HL-60/S4 (cell line): ENCODE results near the gene PDCL3.

ENCODE experiments used
- in situ Hi-C: fragments of 300-500 bp; cut with MboI; formaldehyde crosslinking; loops from 2 replicates; pipeline ENCODE4 v1.14.3; 2022; ENCODE audit warnings: low sequenced_read_pairs

The PDCL3 gene

GRCh38 chr2:100562613-100563406 is at the start of gene PDCL3:
PDCL3 (plus strand) TSS chr2:100562993; CDS start chr2:100563068, 75 bp downstream.
- in situ Hi-C loops: no loop called here

DNA sequence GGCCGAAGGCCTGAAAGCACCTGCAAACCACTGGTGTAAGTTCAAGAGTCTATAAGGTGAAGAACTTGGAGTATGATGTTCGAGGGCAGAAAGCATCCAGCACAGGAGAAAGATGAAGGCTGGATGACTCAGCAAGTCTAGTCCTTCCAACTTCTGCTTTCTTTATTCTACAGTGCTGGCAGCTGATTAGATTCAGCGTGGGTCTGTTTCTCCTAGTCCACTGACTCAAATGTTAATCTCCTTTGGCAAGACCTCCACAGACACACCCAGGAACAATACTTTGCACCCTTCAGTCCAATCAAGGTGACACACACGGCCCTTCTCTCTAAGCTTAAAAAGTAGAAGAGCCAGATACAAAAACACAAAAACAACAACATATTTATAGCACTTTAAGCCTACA is 49.1 kb upstream of the PDCL3 start:
- in situ Hi-C loops: no loop called here

DNA sequence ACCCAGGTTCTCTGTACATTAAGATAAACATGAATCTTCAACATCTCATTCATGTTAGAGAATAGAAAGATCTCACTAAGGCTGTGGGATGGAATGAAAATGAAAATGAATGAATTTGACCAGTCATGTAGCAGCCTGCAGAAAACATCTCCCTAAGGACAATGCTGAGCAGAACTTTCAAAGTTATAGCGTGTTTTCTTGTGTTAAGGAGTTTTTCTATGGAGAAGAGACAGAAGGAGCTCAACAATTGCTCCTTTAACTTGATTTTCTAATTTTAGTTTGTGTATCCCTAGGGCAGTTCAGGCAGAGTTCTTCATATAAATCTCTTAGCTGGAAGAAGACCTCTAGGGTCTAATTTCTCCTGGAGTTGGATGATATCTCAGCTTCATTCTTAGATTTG is 45.2 kb upstream of the PDCL3 start:
- in situ Hi-C loops: no loop called here

DNA sequence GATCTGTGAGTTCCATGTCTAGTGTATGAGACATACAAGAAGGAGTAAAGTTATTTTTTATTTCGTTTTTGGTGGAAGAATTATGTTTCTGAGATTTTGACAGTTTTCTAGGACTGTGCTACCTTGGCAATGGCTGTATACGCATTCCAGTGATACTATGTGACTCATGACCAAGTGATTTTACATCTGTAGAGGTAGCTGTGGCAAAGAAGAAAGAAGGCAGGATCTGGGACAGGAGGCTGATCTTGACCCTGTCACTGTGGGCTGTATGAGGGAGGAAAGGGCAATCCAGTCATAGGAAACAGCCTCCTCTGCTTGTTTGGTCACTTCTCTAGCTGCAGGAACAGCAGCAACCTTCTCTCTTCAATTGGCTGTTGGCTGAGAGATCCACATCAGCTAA is 44.0 kb upstream of the PDCL3 start:
- in situ Hi-C loops: no loop called here

- in situ Hi-C loops: no loop called here
Measured at GRCh38 chr2:100520224-100520623, 42.6 kb upstream of the PDCL3 start.

- in situ Hi-C loops: no loop called here
Measured at GRCh38 chr2:100522430-100522829, 40.4 kb upstream of the PDCL3 start.

- in situ Hi-C loops: no loop called here
Measured at GRCh38 chr2:100524331-100524730, 38.5 kb upstream of the PDCL3 start.

- in situ Hi-C loops: no loop called here
Measured at GRCh38 chr2:100526868-100527267, 35.9 kb upstream of the PDCL3 start.

DNA sequence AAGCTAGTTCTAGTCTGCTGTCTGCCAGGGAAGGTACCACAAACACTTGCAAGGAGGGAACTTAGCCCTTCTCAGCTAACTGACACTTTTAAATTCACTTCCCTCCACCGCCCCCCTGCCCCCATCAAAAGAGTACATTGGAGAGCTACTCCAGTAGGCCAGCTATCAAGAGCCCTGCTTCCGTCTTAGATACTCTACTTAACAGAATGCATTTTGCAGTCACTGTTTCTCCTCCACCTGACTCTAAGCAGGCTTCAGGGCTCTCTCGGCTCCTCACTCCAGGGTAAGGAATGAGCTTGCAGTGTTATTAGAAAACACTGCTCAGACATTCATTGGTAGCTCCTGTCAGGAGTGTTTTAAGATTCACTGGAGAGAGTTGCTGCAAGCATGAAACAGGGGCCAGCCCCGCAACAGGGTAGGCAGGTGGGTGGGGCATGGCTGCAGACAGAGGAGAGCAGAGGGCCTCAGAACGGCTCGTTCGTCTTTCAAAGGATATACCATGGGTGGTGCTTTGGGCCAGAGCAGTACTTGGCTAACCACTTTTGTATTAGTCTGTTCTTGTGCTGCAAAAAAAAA is 35.3 kb upstream of the PDCL3 start:
- in situ Hi-C loops: no loop called here

- in situ Hi-C loops: no loop called here
Measured at GRCh38 chr2:100529176-100529575, 33.6 kb upstream of the PDCL3 start.

GRCh38 chr2:100529900-100530299 is 32.9 kb upstream of the PDCL3 start:
- in situ Hi-C loops: no loop called here

GRCh38 chr2:100535855-100536254 is 26.9 kb upstream of the PDCL3 start:
- in situ Hi-C loops: no loop called here

DNA sequence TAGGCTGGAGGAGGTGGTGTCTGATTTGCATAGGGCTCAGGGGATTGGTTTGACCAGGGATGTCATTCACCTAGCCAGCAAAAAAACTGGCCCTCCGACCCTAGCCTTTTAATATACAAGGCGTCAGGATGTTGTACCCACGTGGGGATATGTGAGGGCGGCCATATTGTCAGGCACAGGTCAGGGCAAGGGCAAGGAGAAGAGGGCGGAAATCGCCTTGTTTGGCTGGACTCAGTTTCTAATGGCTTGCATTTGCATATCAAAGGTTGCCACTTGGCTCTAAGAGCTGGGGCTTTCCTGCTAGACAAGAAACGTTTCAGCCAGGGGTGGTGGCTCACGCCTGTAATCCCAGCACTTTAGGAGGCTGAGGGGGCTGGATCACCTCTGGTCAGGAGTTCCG is 24.9 kb upstream of the PDCL3 start:
- in situ Hi-C loops: no loop called here

GRCh38 chr2:100539221-100539620 is 23.6 kb upstream of the PDCL3 start:
- in situ Hi-C loops: no loop called here

DNA sequence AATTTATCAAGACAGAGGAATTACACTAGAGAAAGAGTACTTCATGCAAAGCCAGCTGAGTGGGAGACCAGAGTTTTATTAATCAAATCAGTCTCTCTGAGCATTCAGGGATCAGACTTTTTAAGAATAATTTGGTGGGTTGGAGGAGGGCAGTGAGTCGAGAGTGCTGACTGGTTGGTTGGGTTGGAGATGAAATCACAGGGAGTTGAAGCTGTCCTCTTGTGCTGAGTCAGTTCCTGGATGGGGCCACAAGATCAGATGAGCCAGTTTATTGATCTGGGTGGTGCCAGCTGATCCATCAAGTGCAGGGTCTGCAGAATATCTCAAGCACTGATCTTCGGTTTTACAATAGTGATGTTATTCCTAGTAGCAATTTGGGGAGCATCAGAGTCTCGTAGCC is 21.4 kb upstream of the PDCL3 start:
- in situ Hi-C loops: no loop called here

DNA sequence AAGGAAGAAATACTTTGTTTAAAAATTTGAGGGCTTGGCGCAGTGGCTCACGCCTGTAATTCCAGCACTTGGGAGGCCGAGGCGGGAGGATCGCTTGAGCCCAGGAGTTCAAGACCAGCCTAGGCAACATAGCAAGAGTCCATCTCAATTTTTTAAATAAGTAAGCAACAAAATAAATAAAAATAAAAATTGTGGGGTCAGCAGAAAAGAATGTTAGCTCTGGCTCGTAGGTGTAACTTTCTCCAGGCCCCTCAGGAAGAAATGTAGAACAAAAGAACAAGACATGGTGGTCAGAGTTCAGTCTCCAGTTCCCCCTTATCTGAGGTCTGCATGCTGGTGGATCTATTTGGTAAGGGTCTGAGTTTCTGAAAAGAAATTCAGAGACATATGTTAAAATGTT is 20.4 kb upstream of the PDCL3 start:
- in situ Hi-C loops: no loop called here

GRCh38 chr2:100544911-100545596 is 17.7 kb upstream of the PDCL3 start:
- in situ Hi-C loops: no loop called here

GRCh38 chr2:100546469-100546868 is 16.3 kb upstream of the PDCL3 start:
- in situ Hi-C loops: no loop called here

DNA sequence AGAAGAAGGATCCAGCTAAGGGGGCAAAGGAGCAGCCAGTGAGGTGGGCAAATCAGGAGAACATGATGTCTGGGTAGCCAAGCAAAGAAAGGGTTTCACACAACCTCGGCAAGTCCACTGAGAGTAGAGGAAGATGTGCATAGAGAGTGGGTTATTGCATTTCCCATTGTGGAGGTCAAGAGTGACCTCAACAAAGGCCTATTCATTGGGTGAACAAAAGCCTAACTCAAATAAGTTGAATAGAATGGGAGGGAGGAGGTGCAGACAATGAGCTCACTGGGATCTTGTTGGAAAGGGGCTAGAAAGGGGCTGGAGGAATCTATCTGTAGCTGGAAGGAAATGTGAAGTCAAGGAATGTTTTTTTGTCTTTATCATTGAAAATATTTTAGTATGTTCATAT is 14.0 kb upstream of the PDCL3 start:
- in situ Hi-C loops: no loop called here

GRCh38 chr2:100551303-100551702 is 11.5 kb upstream of the PDCL3 start:
- in situ Hi-C loops: no loop called here

- in situ Hi-C loops: no loop called here
Measured at GRCh38 chr2:100554798-100555407, 7.9 kb upstream of the PDCL3 start.

DNA sequence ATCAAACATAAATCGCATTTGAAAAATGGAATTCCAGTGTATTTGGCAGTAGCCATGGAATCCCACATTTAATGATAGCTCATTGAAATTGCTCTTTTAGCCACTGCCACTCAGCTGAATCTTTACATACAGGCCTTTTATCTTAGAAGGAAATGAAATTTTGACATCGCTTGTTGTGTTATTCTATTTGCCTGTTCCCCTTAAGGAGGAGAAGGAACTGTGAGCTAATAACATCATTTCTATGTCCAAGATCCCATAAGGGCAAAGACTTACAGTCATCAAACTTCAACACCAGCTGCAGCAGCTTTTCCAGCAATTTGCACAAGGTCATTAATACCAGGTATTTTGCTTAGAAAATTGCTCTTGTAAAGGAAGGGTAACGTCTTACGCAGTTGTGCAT is 6.0 kb upstream of the PDCL3 start:
- in situ Hi-C loops: no loop called here
